Measurements from ENCODE around the gene GOLM1. TPM values are rescaled to one million over a fixed set of nuclear protein-coding genes. Genes with fewer than 3 reads are reported as not detected.

Gene GOLM1
- total RNA-seq, 4 donors from 2014 or later = 7.7 to 19.2 (median 10.2) TPM

DNA sequence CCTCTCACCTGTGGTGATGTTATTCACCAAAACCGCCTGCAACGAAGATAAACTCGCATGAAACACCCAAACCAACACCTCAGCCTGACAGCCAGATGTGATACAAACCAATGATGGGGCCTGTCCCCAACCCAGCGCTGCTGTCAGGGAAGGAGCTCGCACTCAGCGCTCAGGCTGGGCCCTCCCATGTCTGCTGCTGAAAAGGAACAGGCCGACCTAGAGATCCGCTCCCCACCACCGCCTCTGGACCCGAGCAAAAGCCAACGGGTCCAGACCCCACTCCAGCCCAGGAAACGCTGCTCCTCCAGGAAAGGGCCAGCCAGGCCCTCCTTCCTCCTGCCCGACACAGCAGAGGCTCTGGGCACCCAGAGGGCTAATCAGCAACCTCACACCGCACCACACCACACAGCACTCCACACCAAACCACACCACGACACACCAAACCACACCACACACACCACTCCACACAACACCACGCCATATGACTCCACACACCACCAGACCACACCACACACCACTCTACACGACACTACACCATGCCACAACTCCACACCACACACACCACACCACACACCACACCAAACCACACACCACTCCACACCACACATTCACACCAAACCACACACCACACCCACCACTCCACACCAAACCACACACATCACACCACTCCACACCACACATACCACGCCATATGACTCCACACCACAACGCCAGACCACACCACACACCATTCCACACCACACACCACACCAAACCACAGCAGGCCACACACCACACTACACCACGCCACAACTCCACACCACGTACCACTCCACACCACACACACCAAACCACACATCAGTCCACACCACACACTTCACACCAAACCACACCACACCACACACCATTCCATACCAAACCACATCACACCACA is 46.5 kb downstream of the GOLM1 start:
- TF ChIP-seq CTCF (IDR thresholded peaks at IDR 0.05; ENCODE audit: low read depth) = no peak

DNA sequence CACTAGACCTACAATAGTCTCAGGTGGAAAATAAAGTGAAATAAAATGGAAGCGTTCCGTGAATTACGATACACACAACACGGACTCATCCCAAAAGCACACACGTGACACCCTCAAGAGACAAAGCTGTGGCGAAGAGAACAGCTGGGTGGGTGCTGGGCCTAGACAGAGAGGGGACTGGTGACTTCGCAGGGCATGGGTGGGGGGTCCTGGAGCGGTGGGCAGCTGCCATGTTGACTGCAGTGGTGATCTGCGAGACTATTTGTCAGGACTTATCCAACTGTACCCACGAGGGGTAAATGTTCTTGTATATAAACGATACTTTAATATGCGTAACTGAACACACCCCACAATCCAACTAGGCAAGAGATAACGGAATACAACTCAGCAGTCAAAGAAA is 52.0 kb downstream of the GOLM1 start:
- no peak for TF ChIP-seq CTCF (IDR thresholded peaks at IDR 0.05; ENCODE audit: low read depth)

GRCh38 chr9:86046930-86047341 is 52.4 kb downstream of the GOLM1 start:
- TF ChIP-seq CTCF (IDR thresholded peaks at IDR 0.05; ENCODE audit: low read depth) = no peak

DNA sequence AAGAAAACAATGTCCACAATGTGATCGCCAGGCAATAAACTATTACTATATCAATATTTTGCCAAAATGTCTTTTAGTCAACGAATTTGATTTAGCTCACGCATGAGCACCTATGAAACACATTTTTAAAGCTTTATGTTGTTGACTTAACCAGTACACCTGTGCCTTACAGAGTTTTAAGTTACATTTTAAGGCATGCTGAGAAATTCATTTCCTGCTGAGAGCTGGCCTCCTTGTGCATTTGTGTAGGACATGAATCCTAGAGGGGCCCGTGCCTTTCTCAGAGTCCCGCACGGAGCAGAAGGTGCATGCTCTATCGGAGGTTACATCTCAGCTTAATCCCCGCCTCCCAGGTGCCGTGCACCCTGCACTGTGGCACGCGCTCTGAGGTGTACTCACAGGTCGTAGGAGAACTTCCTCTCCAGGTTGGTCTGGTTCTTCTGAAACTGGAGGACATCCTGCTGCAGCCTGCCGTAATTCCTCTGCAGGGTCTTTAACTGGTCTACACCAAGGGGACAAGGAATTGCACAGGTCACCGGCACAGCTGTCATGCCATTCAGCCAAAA is 53.2 kb downstream of the GOLM1 start:
- TF ChIP-seq CTCF (IDR thresholded peaks at IDR 0.05; ENCODE audit: low read depth) = no peak

GRCh38 chr9:86045654-86046053 is 53.7 kb downstream of the GOLM1 start:
- no peak for TF ChIP-seq CTCF (IDR thresholded peaks at IDR 0.05; ENCODE audit: low read depth)

GRCh38 chr9:86043999-86044398 is 55.4 kb downstream of the GOLM1 start:
- TF ChIP-seq CTCF (IDR thresholded peaks at IDR 0.05; ENCODE audit: low read depth) = no peak

- no peak for TF ChIP-seq CTCF (IDR thresholded peaks at IDR 0.05; ENCODE audit: low read depth)
These were observed 55.8 kb downstream of the GOLM1 start for GRCh38 chr9:86043586-86043985.
